ENCODE measurements around the gene FN1.

Gene FN1

GRCh38 chr2:215390550-215390913 lies 45.3 kb downstream of the FN1 start:
- Histone ChIP-seq H3K27ac (ENCODE audit: low read length, poor library complexity, severe bottlenecking) (peak overlapping the region; percentile 25), H3K79me1 (replicated peaks; ENCODE audit: low read length, poor library complexity, severe bottlenecking) (peaks cover 3% of the 10 kb centered on the region), H3K9me3 (ENCODE audit: control insufficient read depth, low read length) (no peaks in the 10 kb centered on the region), H3K4ac (ENCODE audit: low read depth in 1 of 2, low read length in 2 of 2) (no peak overlapping the region), H3K18ac (ENCODE audit: low read depth in 1 of 2, low read length in 2 of 2) (no peak overlapping the region), H3K9ac (ENCODE audit: low read length) (peak overlapping the region; percentile 80), H3K4me1 (ENCODE audit: control insufficient read depth, insufficient read depth, low read depth, low read length) (peaks cover 5% of the 10 kb centered on the region), H4K8ac (ENCODE audit: low read length) (no peak overlapping the region), H3K14ac (ENCODE audit: low read length in 2 of 2) (no peak overlapping the region), H3K27me3 (ENCODE audit: control insufficient read depth in 1 of 2, insufficient read depth in 1 of 2, low read length in 2 of 2) (no peaks in the 10 kb centered on the region), H3K23ac (ENCODE audit: low read length in 2 of 2) (no peak overlapping the region), H4K91ac (ENCODE audit: low read length) (no peak overlapping the region), H2BK15ac (ENCODE audit: low read depth, poor library complexity, severe bottlenecking) (no peak overlapping the region), H2BK120ac (ENCODE audit: low read depth, low read length) (no peak overlapping the region), H3K36me3 (ENCODE audit: control insufficient read depth in 1 of 2, insufficient read depth in 2 of 2, low read depth in 1 of 2, low read length in 2 of 2) (peaks cover 44 to 97% of the 10 kb centered on the region in 2 experiments), H2AK5ac (ENCODE audit: low read length, severe bottlenecking) (no peak overlapping the region), H3K4me3 (ENCODE audit: insufficient read depth in 1 of 2, low read depth in 1 of 2, low read length in 2 of 2) (no peak overlapping the region), H3K4me2 (ENCODE audit: low read length, poor library complexity, severe bottlenecking) (no peak overlapping the region), H2AFZ (ENCODE audit: low read depth, low read length) (no peak overlapping the region), H2BK5ac (ENCODE audit: low read depth, low read length, poor library complexity, severe bottlenecking) (no peak overlapping the region), H2BK12ac (ENCODE audit: low read length in 2 of 2) (no peak overlapping the region)
- WGBS: 95% methylated on average over 1 of the region's 2 CpGs
- no peak for DNase-seq

- Histone ChIP-seq H3K14ac (ENCODE audit: low read length in 2 of 2) (peak overlapping the region in 1 of 2 experiments; percentile 41), H3K9me3 (ENCODE audit: control insufficient read depth, low read length) (no peaks in the 10 kb centered on the region), H2AK5ac (ENCODE audit: low read length, severe bottlenecking) (no peak overlapping the region), H3K23ac (ENCODE audit: low read length in 2 of 2) (no peak overlapping the region), H3K4ac (ENCODE audit: low read depth in 1 of 2, low read length in 2 of 2) (no peak overlapping the region), H3K18ac (ENCODE audit: low read depth in 1 of 2, low read length in 2 of 2) (peak overlapping the region in 1 of 2 experiments; percentile 52), H4K8ac (ENCODE audit: low read length) (no peak overlapping the region), H4K91ac (ENCODE audit: low read length) (no peak overlapping the region), H3K27ac (ENCODE audit: low read length, poor library complexity, severe bottlenecking) (peak overlapping the region; percentile 49), H2AFZ (ENCODE audit: low read depth, low read length) (no peak overlapping the region), H3K79me1 (replicated peaks; ENCODE audit: low read length, poor library complexity, severe bottlenecking) (peaks cover 4% of the 10 kb centered on the region), H3K4me1 (ENCODE audit: control insufficient read depth, insufficient read depth, low read depth, low read length) (peaks cover 3% of the 10 kb centered on the region), H2BK120ac (ENCODE audit: low read depth, low read length) (no peak overlapping the region), H3K9ac (ENCODE audit: low read length) (peak overlapping the region; percentile 14), H2BK5ac (ENCODE audit: low read depth, low read length, poor library complexity, severe bottlenecking) (no peak overlapping the region), H3K4me3 (ENCODE audit: insufficient read depth in 1 of 2, low read depth in 1 of 2, low read length in 2 of 2) (no peak overlapping the region), H2BK12ac (ENCODE audit: low read length in 2 of 2) (no peak overlapping the region), H3K4me2 (ENCODE audit: low read length, poor library complexity, severe bottlenecking) (no peak overlapping the region), H3K36me3 (ENCODE audit: control insufficient read depth in 1 of 2, insufficient read depth in 2 of 2, low read depth in 1 of 2, low read length in 2 of 2) (peaks cover 45 to 95% of the 10 kb centered on the region in 2 experiments), H2BK15ac (ENCODE audit: low read depth, poor library complexity, severe bottlenecking) (no peak overlapping the region), H3K27me3 (ENCODE audit: control insufficient read depth in 1 of 2, insufficient read depth in 1 of 2, low read length in 2 of 2) (no peaks in the 10 kb centered on the region)
- 94% methylated on average over 6 of the region's 7 CpGs for WGBS
- no peak for DNase-seq
Observed at GRCh38 chr2:215388002-215388728, 47.7 kb downstream of the FN1 start.

- peaks cover 46 to 95% of the 10 kb centered on the region in 2 experiments for H3K36me3 ChIP-seq (ENCODE audit: control insufficient read depth in 1 of 2, insufficient read depth in 2 of 2, low read depth in 1 of 2, low read length in 2 of 2)
- peaks cover 2% of the 10 kb centered on the region for H3K4me1 ChIP-seq (ENCODE audit: control insufficient read depth, insufficient read depth, low read depth, low read length)
- H2BK5ac ChIP-seq (ENCODE audit: low read depth, low read length, poor library complexity, severe bottlenecking): no peak overlapping the region
- no peak for DNase-seq
- H3K14ac ChIP-seq (ENCODE audit: low read length in 2 of 2): no peak overlapping the region
- no peak overlapping the region for H3K4me2 ChIP-seq (ENCODE audit: low read length, poor library complexity, severe bottlenecking)
- peak overlapping the region in 1 of 2 experiments; percentile 54 for H2BK12ac ChIP-seq (ENCODE audit: low read length in 2 of 2)
- peak overlapping the region; percentile 35 for H3K27ac ChIP-seq (ENCODE audit: low read length, poor library complexity, severe bottlenecking)
- H2AK5ac ChIP-seq (ENCODE audit: low read length, severe bottlenecking): no peak overlapping the region
- no peak overlapping the region for H2BK15ac ChIP-seq (ENCODE audit: low read depth, poor library complexity, severe bottlenecking)
- H3K9ac ChIP-seq (ENCODE audit: low read length): peak overlapping the region; percentile 14
- H2BK120ac ChIP-seq (ENCODE audit: low read depth, low read length): no peak overlapping the region
- no peak overlapping the region for H2AFZ ChIP-seq (ENCODE audit: low read depth, low read length)
- no peak overlapping the region for H4K8ac ChIP-seq (ENCODE audit: low read length)
- H3K18ac ChIP-seq (ENCODE audit: low read depth in 1 of 2, low read length in 2 of 2): no peak overlapping the region
- WGBS: 97% methylated on average over 7 of the region's 7 CpGs
- H3K4me3 ChIP-seq (ENCODE audit: insufficient read depth in 1 of 2, low read depth in 1 of 2, low read length in 2 of 2): no peak overlapping the region
- no peak overlapping the region for H4K91ac ChIP-seq (ENCODE audit: low read length)
- H3K23ac ChIP-seq (ENCODE audit: low read length in 2 of 2): no peak overlapping the region
- H3K27me3 ChIP-seq (ENCODE audit: control insufficient read depth in 1 of 2, insufficient read depth in 1 of 2, low read length in 2 of 2): no peaks in the 10 kb centered on the region
- H3K9me3 ChIP-seq (ENCODE audit: control insufficient read depth, low read length): no peaks in the 10 kb centered on the region
- H3K4ac ChIP-seq (ENCODE audit: low read depth in 1 of 2, low read length in 2 of 2): no peak overlapping the region
- peaks cover 4% of the 10 kb centered on the region for H3K79me1 ChIP-seq (replicated peaks; ENCODE audit: low read length, poor library complexity, severe bottlenecking)
Observed at GRCh38 chr2:215386566-215386965, 49.3 kb downstream of the FN1 start.

GRCh38 chr2:215384710-215385109 lies 51.2 kb downstream of the FN1 start:
- H3K14ac ChIP-seq (ENCODE audit: low read length in 2 of 2): no peak overlapping the region
- H3K18ac ChIP-seq (ENCODE audit: low read depth in 1 of 2, low read length in 2 of 2): no peak overlapping the region
- H2AK5ac ChIP-seq (ENCODE audit: low read length, severe bottlenecking): no peak overlapping the region
- H3K4ac ChIP-seq (ENCODE audit: low read depth in 1 of 2, low read length in 2 of 2): no peak overlapping the region
- H4K8ac ChIP-seq (ENCODE audit: low read length): no peak overlapping the region
- H2BK12ac ChIP-seq (ENCODE audit: low read length in 2 of 2): no peak overlapping the region
- no peak overlapping the region for H2BK120ac ChIP-seq (ENCODE audit: low read depth, low read length)
- H2AFZ ChIP-seq (ENCODE audit: low read depth, low read length): no peak overlapping the region
- WGBS: 97% methylated on average over 4 of the region's 7 CpGs
- peaks cover 4% of the 10 kb centered on the region for H3K4me1 ChIP-seq (ENCODE audit: control insufficient read depth, insufficient read depth, low read depth, low read length)
- H4K91ac ChIP-seq (ENCODE audit: low read length): no peak overlapping the region
- H3K9me3 ChIP-seq (ENCODE audit: control insufficient read depth, low read length): no peaks in the 10 kb centered on the region
- DNase-seq: no peak
- H3K23ac ChIP-seq (ENCODE audit: low read length in 2 of 2): no peak overlapping the region
- H3K4me3 ChIP-seq (ENCODE audit: insufficient read depth in 1 of 2, low read depth in 1 of 2, low read length in 2 of 2): no peak overlapping the region
- H3K4me2 ChIP-seq (ENCODE audit: low read length, poor library complexity, severe bottlenecking): no peak overlapping the region
- H3K27me3 ChIP-seq (ENCODE audit: control insufficient read depth in 1 of 2, insufficient read depth in 1 of 2, low read length in 2 of 2): no peaks in the 10 kb centered on the region
- peaks cover 48 to 95% of the 10 kb centered on the region in 2 experiments for H3K36me3 ChIP-seq (ENCODE audit: control insufficient read depth in 1 of 2, insufficient read depth in 2 of 2, low read depth in 1 of 2, low read length in 2 of 2)
- H3K79me1 ChIP-seq (replicated peaks; ENCODE audit: low read length, poor library complexity, severe bottlenecking): peaks cover 4% of the 10 kb centered on the region
- peak overlapping the region; percentile 14 for H3K27ac ChIP-seq (ENCODE audit: low read length, poor library complexity, severe bottlenecking)
- H2BK5ac ChIP-seq (ENCODE audit: low read depth, low read length, poor library complexity, severe bottlenecking): no peak overlapping the region
- H3K9ac ChIP-seq (ENCODE audit: low read length): peak overlapping the region; percentile 66
- no peak overlapping the region for H2BK15ac ChIP-seq (ENCODE audit: low read depth, poor library complexity, severe bottlenecking)
